ENCODE measurements around the gene PPP2R2C. TPM values are rescaled to one million over a fixed set of nuclear protein-coding genes. Genes with fewer than 3 reads are reported as not detected.

The PPP2R2C gene
- polyA plus RNA-seq, 1 donor (not counting 4 experiments of a cell fraction or from before 2014, with no cell fraction given): 12.3 TPM

GRCh38 chr4:6301051-6301731 lies 171.2 kb downstream of the PPP2R2C start:
- Histone ChIP-seq H3K9ac (ENCODE audit: control insufficient read depth, extremely low read depth, insufficient read depth, low read length) (no peak overlapping the region), H3K79me2 (ENCODE audit: control insufficient read depth, insufficient read depth, low read length) (no peaks in the 10 kb centered on the region), H3K36me3 (ENCODE audit: control insufficient read depth in 2 of 2, extremely low read depth in 1 of 2, insufficient read depth in 2 of 2, low read length in 2 of 2) (peaks cover 0 to 2% of the 10 kb centered on the region in 2 experiments), H3K27me3 (ENCODE audit: control insufficient read depth, extremely low read depth, insufficient read depth, low read length) (no peaks in the 10 kb centered on the region), H4K20me1 (ENCODE audit: control insufficient read depth, extremely low read depth, insufficient read depth, low read length) (no peaks in the 10 kb centered on the region), H3K4me2 (ENCODE audit: control insufficient read depth, extremely low read depth, insufficient read depth, low read depth, low read length) (no peak overlapping the region), H3K9me1 (ENCODE audit: control insufficient read depth, extremely low read depth, insufficient read depth, low read length) (no peaks in the 10 kb centered on the region), H3K4me1 (ENCODE audit: control insufficient read depth, extremely low read depth, insufficient read depth, low read length) (no peaks in the 10 kb centered on the region), H3K4me3 (ENCODE audit: control insufficient read depth in 2 of 3, extremely low read depth in 1 of 3, insufficient read depth in 2 of 3, low read depth in 1 of 3, low read length in 3 of 3) (no peak overlapping the region), H3K27ac (ENCODE audit: control insufficient read depth, insufficient read depth, low read length) (no peak overlapping the region), H2AFZ (ENCODE audit: control insufficient read depth, low read length) (no peak overlapping the region), H3K9me3 (ENCODE audit: control insufficient read depth, low read depth, low read length) (no peaks in the 10 kb centered on the region)
- no peak for FAIRE-seq
- dilution Hi-C loops (cut with MboI; ENCODE audit: extremely low pct_ligation_motif_present, low sequenced_read_pairs): no loop called here
- no peak for TF ChIP-seq EZH2 (IDR thresholded peaks at IDR 0.05; ENCODE audit: low read length)
- TF ChIP-seq, protein P1, sequence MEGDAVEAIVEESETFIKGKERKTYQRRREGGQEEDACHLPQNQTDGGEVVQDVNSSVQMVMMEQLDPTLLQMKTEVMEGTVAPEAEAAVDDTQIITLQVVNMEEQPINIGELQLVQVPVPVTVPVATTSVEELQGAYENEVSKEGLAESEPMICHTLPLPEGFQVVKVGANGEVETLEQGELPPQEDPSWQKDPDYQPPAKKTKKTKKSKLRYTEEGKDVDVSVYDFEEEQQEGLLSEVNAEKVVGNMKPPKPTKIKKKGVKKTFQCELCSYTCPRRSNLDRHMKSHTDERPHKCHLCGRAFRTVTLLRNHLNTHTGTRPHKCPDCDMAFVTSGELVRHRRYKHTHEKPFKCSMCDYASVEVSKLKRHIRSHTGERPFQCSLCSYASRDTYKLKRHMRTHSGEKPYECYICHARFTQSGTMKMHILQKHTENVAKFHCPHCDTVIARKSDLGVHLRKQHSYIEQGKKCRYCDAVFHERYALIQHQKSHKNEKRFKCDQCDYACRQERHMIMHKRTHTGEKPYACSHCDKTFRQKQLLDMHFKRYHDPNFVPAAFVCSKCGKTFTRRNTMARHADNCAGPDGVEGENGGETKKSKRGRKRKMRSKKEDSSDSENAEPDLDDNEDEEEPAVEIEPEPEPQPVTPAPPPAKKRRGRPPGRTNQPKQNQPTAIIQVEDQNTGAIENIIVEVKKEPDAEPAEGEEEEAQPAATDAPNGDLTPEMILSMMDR (optimal IDR thresholded peaks at IDR 0.05 in 1 of 3, IDR thresholded peaks at IDR 0.05 in 1 of 3, conservative IDR thresholded peaks at IDR 0.05 in 1 of 3; ENCODE audit: extremely low read depth in 1 of 3, insufficient read depth in 2 of 3, low read length in 3 of 3): no peak
- DNase-seq (ENCODE audit: low read depth, low spot score): no peak

DNA sequence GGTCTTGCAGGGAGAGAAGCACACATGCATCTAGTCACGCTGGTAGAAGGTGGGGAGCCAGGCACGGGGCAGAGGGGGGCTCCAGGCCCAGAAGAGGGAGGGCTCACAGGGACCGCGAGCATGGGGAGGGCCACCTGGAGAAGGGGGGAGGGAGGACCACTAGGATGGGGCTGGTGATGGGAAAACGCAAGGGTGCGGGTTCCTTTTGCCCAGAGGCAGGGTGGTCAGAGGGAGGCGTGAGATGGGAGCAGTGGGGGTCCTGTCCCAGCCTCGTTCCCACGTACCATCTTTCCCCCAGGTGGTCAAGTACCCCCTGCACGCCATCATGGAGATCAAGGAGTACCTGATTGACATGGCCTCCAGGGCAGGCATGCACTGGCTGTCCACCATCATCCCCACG lies 172.1 kb downstream of the PPP2R2C start:
- no peaks in the 10 kb centered on the region for H3K9me3 ChIP-seq (ENCODE audit: control insufficient read depth, low read depth, low read length)
- no peaks in the 10 kb centered on the region for H3K9me1 ChIP-seq (ENCODE audit: control insufficient read depth, extremely low read depth, insufficient read depth, low read length)
- no peaks in the 10 kb centered on the region for H3K27me3 ChIP-seq (ENCODE audit: control insufficient read depth, extremely low read depth, insufficient read depth, low read length)
- no peak overlapping the region for H3K27ac ChIP-seq (ENCODE audit: control insufficient read depth, insufficient read depth, low read length)
- no peak overlapping the region for H3K4me3 ChIP-seq (ENCODE audit: control insufficient read depth in 2 of 3, extremely low read depth in 1 of 3, insufficient read depth in 2 of 3, low read depth in 1 of 3, low read length in 3 of 3)
- peaks cover 0 to 6% of the 10 kb centered on the region in 2 experiments for H3K36me3 ChIP-seq (ENCODE audit: control insufficient read depth in 2 of 2, extremely low read depth in 1 of 2, insufficient read depth in 2 of 2, low read length in 2 of 2)
- dilution Hi-C loops (cut with MboI; ENCODE audit: extremely low pct_ligation_motif_present, low sequenced_read_pairs): no loop called here
- H2AFZ ChIP-seq (ENCODE audit: control insufficient read depth, low read length): no peak overlapping the region
- no peak for TF ChIP-seq EZH2 (IDR thresholded peaks at IDR 0.05; ENCODE audit: low read length)
- TF ChIP-seq, protein P1 (optimal IDR thresholded peaks at IDR 0.05 in 1 of 3, IDR thresholded peaks at IDR 0.05 in 1 of 3, conservative IDR thresholded peaks at IDR 0.05 in 1 of 3; ENCODE audit: extremely low read depth in 1 of 3, insufficient read depth in 2 of 3, low read length in 3 of 3): no peak
- H4K20me1 ChIP-seq (ENCODE audit: control insufficient read depth, extremely low read depth, insufficient read depth, low read length): no peaks in the 10 kb centered on the region
- no peaks in the 10 kb centered on the region for H3K79me2 ChIP-seq (ENCODE audit: control insufficient read depth, insufficient read depth, low read length)
- no peaks in the 10 kb centered on the region for H3K4me1 ChIP-seq (ENCODE audit: control insufficient read depth, extremely low read depth, insufficient read depth, low read length)
- no peak overlapping the region for H3K4me2 ChIP-seq (ENCODE audit: control insufficient read depth, extremely low read depth, insufficient read depth, low read depth, low read length)
- FAIRE-seq (no peak), DNase-seq (ENCODE audit: low read depth, low spot score) (no peak)
- H3K9ac ChIP-seq (ENCODE audit: control insufficient read depth, extremely low read depth, insufficient read depth, low read length): no peak overlapping the region
